ENCODE measurements around the gene HDAC1.

GRCh38 chr1:32329931-32330466 is 38.1 kb downstream of the HDAC1 start:
- TF ChIP-seq CTCF (IDR thresholded peaks at IDR 0.05) (no peak), POLR2A (IDR thresholded peaks at IDR 0.05) (no peak)
